Lower leg skin (tissue), 3 donors: ENCODE results near the gene ROR2.

Experiments
- POLR2A ChIP-seq, 2 donors: fragments of 450-650 bp; IDR thresholded peaks; one replicate each; pipeline ENCODE4 v1.6.1; 2016 to 2017; ENCODE audit warnings: antibody characterized with exemption in 2 of 2, mild to moderate bottlenecking in 1 of 2, moderate library complexity in 1 of 2
- TF ChIP-seq, protein P1 (sequence below), 3 donors: fragments of 450-650 bp; IDR thresholded peaks; one replicate each; pipeline ENCODE4 v1.5.1; 2016; ENCODE audit warnings: antibody characterized with exemption in 3 of 3, mild to moderate bottlenecking in 3 of 3, moderate library complexity in 2 of 3

DNA sequence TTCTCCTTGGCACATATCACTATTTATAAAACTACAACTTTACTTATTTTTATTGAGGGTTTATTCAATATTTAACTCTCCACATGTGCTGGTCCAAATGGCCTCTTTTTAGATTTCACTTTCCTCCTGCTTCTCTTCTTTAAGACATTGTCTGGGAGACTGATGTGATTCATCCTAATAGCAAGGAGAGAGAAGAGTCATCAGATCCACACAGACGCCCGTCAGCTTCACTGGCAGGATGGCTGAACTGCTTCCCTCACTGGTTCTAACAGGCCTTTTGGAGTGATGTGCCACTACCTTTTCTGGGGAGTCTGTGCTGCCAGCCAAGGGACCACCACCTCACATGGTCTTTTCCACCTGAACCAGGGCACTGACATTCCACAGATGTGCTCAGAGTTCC lies 16.5 kb upstream of the ROR2 start:
- TF ChIP-seq, protein P1, sequence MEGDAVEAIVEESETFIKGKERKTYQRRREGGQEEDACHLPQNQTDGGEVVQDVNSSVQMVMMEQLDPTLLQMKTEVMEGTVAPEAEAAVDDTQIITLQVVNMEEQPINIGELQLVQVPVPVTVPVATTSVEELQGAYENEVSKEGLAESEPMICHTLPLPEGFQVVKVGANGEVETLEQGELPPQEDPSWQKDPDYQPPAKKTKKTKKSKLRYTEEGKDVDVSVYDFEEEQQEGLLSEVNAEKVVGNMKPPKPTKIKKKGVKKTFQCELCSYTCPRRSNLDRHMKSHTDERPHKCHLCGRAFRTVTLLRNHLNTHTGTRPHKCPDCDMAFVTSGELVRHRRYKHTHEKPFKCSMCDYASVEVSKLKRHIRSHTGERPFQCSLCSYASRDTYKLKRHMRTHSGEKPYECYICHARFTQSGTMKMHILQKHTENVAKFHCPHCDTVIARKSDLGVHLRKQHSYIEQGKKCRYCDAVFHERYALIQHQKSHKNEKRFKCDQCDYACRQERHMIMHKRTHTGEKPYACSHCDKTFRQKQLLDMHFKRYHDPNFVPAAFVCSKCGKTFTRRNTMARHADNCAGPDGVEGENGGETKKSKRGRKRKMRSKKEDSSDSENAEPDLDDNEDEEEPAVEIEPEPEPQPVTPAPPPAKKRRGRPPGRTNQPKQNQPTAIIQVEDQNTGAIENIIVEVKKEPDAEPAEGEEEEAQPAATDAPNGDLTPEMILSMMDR (IDR thresholded peaks at IDR 0.05) = no peak
- TF ChIP-seq POLR2A (IDR thresholded peaks at IDR 0.05) = no peak
